ENCODE measurements around the gene KCNG2.

Gene KCNG2

GRCh38 chr18:79879566-79879965 lies 81.8 kb downstream of the KCNG2 start (continued):
- TF ChIP-seq ZNF404 (tag by site-specific recombination; IDR thresholded peaks at IDR 0.05) = no peak
- no peak for TF ChIP-seq ZBTB6 (tag by site-specific recombination; IDR thresholded peaks at IDR 0.05)
- TF ChIP-seq ZBTB1 (tag by site-specific recombination; IDR thresholded peaks at IDR 0.05) = no peak
- no peak for TF ChIP-seq ZNF16 (tag by site-specific recombination; IDR thresholded peaks at IDR 0.05; ENCODE audit: low read depth)
- no peak for TF ChIP-seq PRDM2 (tag by site-specific recombination; IDR thresholded peaks at IDR 0.05; ENCODE audit: borderline replicate concordance)
- no peak for TF ChIP-seq ZNF202 (tag by site-specific recombination; IDR thresholded peaks at IDR 0.05; ENCODE audit: borderline replicate concordance)
- TF ChIP-seq ZSCAN16 (tag by site-specific recombination; IDR thresholded peaks at IDR 0.05) = no peak

- ChIA-PET POLR2A (no interaction called here), CTCF (interaction anchor here (0.6 kb wide), 1 partner anchor 356 kb away, joined by 4 read pairs; no protein-coding TSS in a partner anchor)
- Histone ChIP-seq H3K9me3 (ENCODE audit: control insufficient read depth, insufficient read depth, low read depth, low read length) (no peaks in the 10 kb centered on the region), H3K36me3 (ENCODE audit: control insufficient read depth in 2 of 2, insufficient read depth in 1 of 2, low read length in 2 of 2) (no peaks in the 10 kb centered on the region), H3K4me3 (ENCODE audit: low read depth, low read length) (no peak overlapping the region), H3K4me1 (ENCODE audit: control insufficient read depth, insufficient read depth, low read length) (no peaks in the 10 kb centered on the region), H3K27ac (ENCODE audit: extremely low read depth, low read depth, low read length) (no peak overlapping the region)
- TF ChIP-seq ZNF76 (tag by site-specific recombination; IDR thresholded peaks at IDR 0.05; ENCODE audit: borderline replicate concordance, low read depth) (no peak), ZNF610 (tag by site-specific recombination; IDR thresholded peaks at IDR 0.05; ENCODE audit: borderline replicate concordance) (no peak), ZNF768 (tag by site-specific recombination; IDR thresholded peaks at IDR 0.05) (no peak), ZNF660 (tag by site-specific recombination; IDR thresholded peaks at IDR 0.05) (no peak), ZSCAN18 (tag by site-specific recombination; IDR thresholded peaks at IDR 0.05) (no peak), ZNF518A (tag by site-specific recombination; conservative IDR thresholded peaks at IDR 0.05; ENCODE audit: low read depth) (no peak), CTCF (tag by site-specific recombination; IDR thresholded peaks at IDR 0.05) (no peak), SCRT2 (tag by site-specific recombination; IDR thresholded peaks at IDR 0.05) (no peak), ZNF350 (tag by site-specific recombination; IDR thresholded peaks at IDR 0.05) (no peak), HIC1 (tag by site-specific recombination; IDR thresholded peaks at IDR 0.05) (no peak), ZBTB20 (tag by site-specific recombination; IDR thresholded peaks at IDR 0.05) (no peak), ZNF623 (tag by site-specific recombination; IDR thresholded peaks at IDR 0.05) (no peak)
These were observed 84.0 kb downstream of the KCNG2 start for GRCh38 chr18:79881695-79882094.
